NCI-H1436 (cell line): Measurements from ENCODE around the gene SLC29A1.
"Not testable (repeated sequence)": the region's sequence is repeated elsewhere in the genome, so short reads cannot be mapped to it uniquely, and the experiment has no call there.

Experiments used
- DNase-seq: peaks from one replicate; lab custom pipeline; 2025; lab: John Stamatoyannopoulos, UW

SLC29A1 gene

DNA sequence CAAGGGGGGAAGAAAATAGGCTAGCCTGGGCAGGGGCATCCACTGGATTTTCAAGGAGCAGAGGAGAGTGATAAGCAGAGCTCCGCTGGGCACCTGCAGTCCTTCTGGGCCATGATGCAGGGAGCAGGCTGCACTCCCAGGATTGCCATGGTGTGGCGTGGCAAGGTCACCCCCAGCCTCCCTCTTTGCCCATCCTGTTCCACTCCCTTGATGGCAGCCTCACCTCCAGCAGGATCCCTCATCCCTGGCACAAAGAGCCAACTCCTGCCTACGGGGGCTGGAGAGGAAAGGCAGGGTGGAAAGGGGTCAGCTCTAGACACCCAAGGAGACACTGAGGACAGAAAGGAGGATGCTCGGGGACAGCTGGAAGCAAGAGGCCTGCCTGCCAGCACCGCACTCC lies 29.1 kb upstream of the SLC29A1 start:
- no peak for DNase-seq

DNA sequence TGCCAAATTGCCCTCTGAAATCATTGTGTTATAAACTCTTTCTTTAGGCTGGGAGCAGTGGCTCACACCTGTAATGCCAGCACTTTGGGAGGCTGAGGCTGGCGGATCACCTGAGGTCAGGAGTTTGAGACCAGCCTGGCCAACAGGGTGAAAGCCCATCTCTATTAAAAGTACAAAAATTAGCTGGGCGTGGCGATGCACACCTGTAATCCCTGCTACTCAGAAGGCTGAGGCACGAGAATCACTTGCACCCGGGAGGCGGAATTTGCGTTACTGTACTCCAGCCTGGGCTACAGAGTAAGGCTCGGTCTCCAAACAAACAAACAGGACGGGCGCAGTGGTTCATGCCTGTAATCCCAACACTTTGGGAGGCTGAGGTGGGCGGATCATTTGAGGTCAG lies 27.0 kb upstream of the SLC29A1 start:
- not testable (repeated sequence) for DNase-seq

GRCh38 chr6:44198684-44199083 lies 24.7 kb upstream of the SLC29A1 start:
- no peak for DNase-seq

- DNase-seq = no peak
Measured at GRCh38 chr6:44199883-44200282, 23.5 kb upstream of the SLC29A1 start.

GRCh38 chr6:44201200-44201599 lies 22.2 kb upstream of the SLC29A1 start:
- no peak for DNase-seq

DNA sequence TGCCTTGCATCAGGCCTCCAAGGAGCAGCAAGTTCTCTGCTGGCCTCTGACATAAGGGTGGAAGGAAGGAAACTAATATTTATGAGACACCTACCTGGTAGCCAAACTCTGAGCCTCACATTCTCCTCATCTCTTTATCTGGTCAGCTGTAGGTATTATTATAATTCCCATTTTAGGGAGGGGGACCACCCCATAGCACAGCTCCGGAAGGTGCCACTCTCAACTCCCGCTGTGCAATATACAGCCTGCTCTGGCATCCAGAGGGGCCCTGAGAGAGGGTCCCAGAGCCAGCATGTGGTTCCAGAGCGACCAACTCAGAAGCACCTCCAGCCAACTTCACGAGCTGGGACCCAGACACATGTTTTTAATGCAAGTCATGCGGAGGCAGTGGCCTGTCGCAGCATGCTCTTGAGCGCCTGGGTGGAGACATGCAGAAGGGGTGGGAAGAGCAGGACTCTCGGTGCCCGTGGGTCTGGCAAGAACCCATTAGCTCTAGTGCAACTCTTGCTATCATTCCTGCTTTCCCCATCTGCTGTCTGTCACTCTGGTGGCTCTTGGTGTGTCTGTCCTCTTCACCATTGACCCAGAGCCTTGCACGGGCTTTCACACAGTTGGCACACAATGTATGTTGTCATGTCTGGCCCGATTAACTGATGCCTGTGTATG lies 21.6 kb upstream of the SLC29A1 start:
- no peak for DNase-seq

- no peak for DNase-seq
Measured at GRCh38 chr6:44202332-44202971, 20.9 kb upstream of the SLC29A1 start.

DNA sequence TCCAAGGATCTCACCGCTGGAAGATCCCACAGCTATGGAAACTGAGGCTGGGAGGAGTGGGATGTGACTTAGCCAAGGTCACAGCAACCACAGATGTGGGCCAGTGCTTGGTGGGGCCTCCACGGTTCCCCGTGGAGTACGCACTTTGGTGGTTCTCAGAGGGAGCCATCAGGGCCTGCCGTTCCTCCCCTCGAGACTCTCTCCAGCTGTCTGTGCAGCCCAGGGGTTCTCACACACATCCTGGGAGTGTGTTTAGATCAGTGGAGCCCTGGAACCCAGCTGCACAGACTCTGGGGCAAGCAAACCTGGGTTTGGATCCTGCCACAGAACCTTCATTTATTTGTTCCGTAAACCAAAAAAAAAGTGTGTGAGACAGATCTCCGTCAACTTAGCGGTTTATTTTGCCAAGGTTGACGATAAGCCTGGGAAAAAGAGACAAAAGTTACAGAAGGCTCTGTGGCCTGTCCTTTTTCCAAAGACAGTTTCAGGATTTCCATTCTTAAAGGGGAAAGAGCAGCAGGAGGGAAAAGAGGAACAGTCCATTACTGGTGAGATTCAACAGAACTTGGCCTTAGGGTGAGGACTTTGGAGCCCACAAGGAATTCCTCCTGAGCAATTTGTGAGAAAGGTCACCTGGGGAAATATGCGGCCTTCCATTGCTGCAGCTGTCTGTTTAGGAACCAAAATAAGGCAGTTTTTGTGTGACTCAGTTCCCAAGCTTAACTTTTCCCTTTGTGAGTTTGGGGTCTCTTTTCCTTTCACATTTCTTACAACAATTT lies 20.2 kb upstream of the SLC29A1 start:
- DNase-seq = no peak

- DNase-seq = no peak
Measured at GRCh38 chr6:44203955-44204354, 19.4 kb upstream of the SLC29A1 start.

- DNase-seq = no peak
Measured at GRCh38 chr6:44207966-44208365, 15.4 kb upstream of the SLC29A1 start.

DNA sequence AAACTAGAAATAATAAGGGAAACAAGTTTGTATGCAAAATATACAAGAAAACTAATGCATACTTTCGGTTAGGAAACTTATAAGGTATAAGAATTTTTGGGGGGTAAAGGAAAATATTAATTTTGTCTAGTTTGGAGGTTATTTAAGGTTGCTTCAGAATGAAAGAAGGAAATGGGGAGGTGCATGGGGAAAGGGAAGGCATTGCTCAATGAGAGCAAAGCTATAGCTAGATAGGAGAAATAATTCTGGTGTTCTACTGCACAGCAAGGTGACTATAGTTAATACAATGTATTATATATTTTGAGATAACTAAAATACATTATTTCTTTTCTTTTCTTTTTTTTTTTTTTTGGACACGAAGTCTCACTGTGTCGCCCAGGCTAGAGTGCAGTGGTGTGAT lies 12.1 kb upstream of the SLC29A1 start:
- no peak for DNase-seq

GRCh38 chr6:44214307-44214706 lies 9.1 kb upstream of the SLC29A1 start:
- DNase-seq = no peak

DNA sequence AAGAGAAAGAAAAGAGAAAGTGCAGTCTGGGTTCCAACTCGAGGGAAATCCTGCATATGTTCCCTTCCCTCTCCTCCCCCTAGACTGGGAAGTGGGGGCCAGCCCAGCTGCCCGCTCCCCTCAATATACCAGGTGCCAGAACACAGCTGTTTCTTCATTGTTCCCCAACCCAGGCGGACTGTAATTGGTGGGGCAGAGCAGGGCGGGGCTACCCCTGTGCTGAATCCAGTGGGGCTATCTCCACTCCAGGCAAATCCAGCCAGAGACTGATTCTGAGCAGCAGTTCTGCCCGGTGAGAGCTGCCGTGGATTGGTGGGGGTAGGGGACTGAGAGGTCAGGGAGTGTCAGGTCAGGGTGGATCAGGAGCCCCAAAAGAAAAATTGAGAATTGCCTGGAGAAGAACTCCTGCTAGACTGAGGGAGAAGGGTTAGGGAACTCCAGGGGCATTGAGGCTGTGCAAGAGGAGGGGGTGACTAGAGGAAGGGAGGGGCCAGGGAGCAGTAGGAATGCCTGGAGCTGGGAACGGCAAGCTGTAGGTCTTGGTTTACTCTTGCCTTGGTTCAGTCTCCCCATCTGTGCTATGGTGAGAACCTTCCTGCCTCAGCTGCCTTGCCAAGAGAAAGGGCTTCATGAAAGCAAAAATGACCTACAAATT lies 6.6 kb upstream of the SLC29A1 start, which contains the start of gene MYMX:
Gene MYMX (plus strand): TSS at position 250 of the 655 bp plus-strand sequence. CDS start 546 bp downstream, outside the sequence.
- DNase-seq = no peak

DNA sequence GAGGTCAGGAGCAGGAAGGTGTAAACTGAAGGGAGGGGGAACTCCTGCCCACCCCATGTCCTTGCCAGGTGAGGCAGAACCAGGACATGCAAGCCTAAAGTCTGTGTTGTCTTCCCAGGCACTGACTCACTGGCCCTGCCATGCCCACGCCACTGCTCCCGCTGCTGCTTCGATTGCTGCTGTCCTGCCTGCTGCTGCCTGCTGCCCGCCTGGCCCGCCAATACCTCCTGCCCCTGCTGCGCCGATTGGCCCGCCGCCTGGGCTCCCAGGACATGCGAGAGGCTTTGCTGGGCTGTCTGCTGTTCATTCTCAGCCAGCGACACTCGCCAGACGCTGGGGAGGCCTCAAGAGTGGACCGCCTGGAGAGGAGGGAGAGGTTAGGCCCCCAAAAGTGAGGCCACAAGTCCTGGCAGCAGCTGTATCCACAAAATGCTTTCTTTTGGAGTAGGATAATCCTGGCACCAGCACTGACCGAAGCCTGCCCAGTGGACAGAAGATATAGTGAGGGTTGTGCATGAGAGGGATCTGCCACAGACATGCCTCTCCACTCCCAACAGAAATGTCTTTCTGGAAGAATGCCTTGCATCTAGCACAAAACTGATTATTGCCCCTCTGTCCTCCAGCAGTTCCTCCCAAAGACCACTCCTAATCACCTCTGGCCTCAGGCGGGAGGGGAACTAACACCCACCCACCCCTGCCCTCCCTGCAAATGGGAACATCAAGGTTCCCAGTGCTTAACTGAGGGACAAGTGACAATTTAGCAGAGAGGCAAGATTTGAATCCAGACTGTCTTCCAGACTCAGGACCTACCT lies 5.9 kb upstream of the SLC29A1 start:
- no peak for DNase-seq

- peak; percentile 45 for DNase-seq
Measured at GRCh38 chr6:44219053-44219814, 4.2 kb upstream of the SLC29A1 start.

- DNase-seq = no peak
Measured at GRCh38 chr6:44219815-44220784, 3.3 kb upstream of the SLC29A1 start.

- no peak for DNase-seq
Measured at GRCh38 chr6:44220913-44221290, 2.5 kb upstream of the SLC29A1 start.

DNA sequence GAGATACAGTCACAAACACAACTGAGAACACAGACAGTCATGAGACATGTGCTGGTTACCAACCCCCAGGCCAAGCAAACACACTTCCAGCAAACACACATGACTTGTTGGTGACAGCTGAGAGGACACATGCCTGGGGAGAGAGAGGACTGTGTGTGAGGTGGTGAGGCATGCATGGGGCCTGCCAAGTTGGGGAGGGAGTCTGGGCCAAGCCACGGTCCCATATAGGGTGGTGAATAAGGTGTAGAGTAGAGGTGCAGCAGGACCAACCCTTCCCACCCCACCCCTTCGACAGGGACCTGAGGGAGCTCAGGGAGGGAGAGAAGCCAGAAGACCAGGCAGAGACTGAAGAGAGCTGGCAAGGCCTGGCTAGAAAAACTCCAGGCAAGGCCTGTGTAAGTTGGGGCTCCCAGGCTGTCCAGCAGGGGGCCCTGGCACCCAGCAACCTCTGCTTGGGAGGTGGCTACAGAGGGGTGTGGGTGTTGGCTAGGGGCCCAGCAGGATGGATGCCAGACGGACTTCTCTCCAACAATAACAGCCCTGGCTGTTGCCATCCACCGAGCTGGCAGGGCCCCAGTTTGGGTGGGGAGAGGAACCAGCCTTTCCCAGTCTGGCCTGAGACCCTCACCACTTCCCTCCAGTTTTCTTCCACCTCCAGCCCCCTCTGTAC lies 2.0 kb upstream of the SLC29A1 start:
- peak; percentile 64 for DNase-seq

DNA sequence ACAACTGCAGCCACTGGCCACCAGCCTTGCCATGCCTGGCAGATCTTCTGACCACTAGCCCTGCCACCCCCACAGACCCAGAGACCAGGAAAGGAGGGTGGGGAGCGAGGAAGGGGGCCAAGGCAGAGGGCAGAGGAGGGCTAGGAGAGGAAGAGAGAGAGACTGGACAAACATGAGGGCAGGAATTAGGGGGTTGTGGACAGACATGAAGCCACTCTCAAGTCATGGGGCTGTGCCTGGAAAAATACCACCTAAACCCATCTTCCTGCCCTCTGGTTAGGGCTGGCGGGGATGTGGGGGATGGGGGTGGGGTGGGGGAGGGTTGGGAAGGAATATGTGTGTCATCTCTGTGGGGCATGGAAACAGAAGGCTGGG lies 1.4 kb upstream of the SLC29A1 start:
- no peak for DNase-seq
